ENCODE results near the gene NUDT8. TPM values are rescaled to one million over a fixed set of nuclear protein-coding genes. Genes with fewer than 3 reads are reported as not detected.
"Not testable (repeated sequence)": the region's sequence is repeated elsewhere in the genome, so short reads cannot be mapped to it uniquely, and the experiment has no call there.

Gene NUDT8
- total RNA-seq, 1 donor from 2014 or later = 12.6 TPM

- Mint-ChIP-seq H3K9me3 (ENCODE audit: low read depth) (peaks cover 3% of the 10 kb centered on the region), H3K27me3 (ENCODE audit: low read depth) (no peaks in the 10 kb centered on the region), H3K4me3 (ENCODE audit: unreplicated experiment) (no peak overlapping the region), H3K36me3 (ENCODE audit: low read depth) (no peaks in the 10 kb centered on the region), H3K4me1 (ENCODE audit: low read depth) (no peaks in the 10 kb centered on the region), H3K27ac (ENCODE audit: unreplicated experiment) (no peak overlapping the region)
- DNase-seq (ENCODE audit: low spot score) = no peak
- TF ChIP-seq CTCF (IDR thresholded peaks at IDR 0.05) = no peak
Observed at GRCh38 chr11:67593565-67593905, 36.2 kb downstream of the NUDT8 start.

GRCh38 chr11:67592880-67593564 lies 36.7 kb downstream of the NUDT8 start:
- H3K27me3 Mint-ChIP-seq (ENCODE audit: low read depth) = no peaks in the 10 kb centered on the region
- H3K4me1 Mint-ChIP-seq (ENCODE audit: low read depth) = no peaks in the 10 kb centered on the region
- TF ChIP-seq CTCF (IDR thresholded peaks at IDR 0.05) = no peak
- no peak overlapping the region for H3K4me3 Mint-ChIP-seq (ENCODE audit: unreplicated experiment)
- no peak for DNase-seq (ENCODE audit: low spot score)
- H3K27ac Mint-ChIP-seq (ENCODE audit: unreplicated experiment) = no peak overlapping the region
- H3K36me3 Mint-ChIP-seq (ENCODE audit: low read depth) = no peaks in the 10 kb centered on the region
- peaks cover 3% of the 10 kb centered on the region for H3K9me3 Mint-ChIP-seq (ENCODE audit: low read depth)

GRCh38 chr11:67588899-67589415 lies 40.8 kb downstream of the NUDT8 start:
- not testable (repeated sequence) for H3K9me3 Mint-ChIP-seq (ENCODE audit: low read depth); DNase-seq (ENCODE audit: low spot score); H3K27ac Mint-ChIP-seq (ENCODE audit: unreplicated experiment); H3K4me3 Mint-ChIP-seq (ENCODE audit: unreplicated experiment); H3K27me3 Mint-ChIP-seq (ENCODE audit: low read depth)
- H3K4me1 Mint-ChIP-seq (ENCODE audit: low read depth) = peaks cover 27% of the 10 kb centered on the region
- H3K36me3 Mint-ChIP-seq (ENCODE audit: low read depth) = peaks cover 23% of the 10 kb centered on the region

- Mint-ChIP-seq H3K9me3 (ENCODE audit: low read depth) (no peaks in the 10 kb centered on the region), H3K27ac (ENCODE audit: unreplicated experiment) (no peak overlapping the region), H3K27me3 (ENCODE audit: low read depth) (peaks cover 1% of the 10 kb centered on the region), H3K36me3 (ENCODE audit: low read depth) (peaks cover 23% of the 10 kb centered on the region), H3K4me3 (ENCODE audit: unreplicated experiment) (no peak overlapping the region), H3K4me1 (ENCODE audit: low read depth) (peaks cover 30% of the 10 kb centered on the region)
- no peak for DNase-seq (ENCODE audit: low spot score)
- no peak for TF ChIP-seq CTCF (IDR thresholded peaks at IDR 0.05)
Observed at GRCh38 chr11:67588136-67588503, 41.6 kb downstream of the NUDT8 start.

- H3K4me3 Mint-ChIP-seq (ENCODE audit: unreplicated experiment) = no peak overlapping the region
- H3K36me3 Mint-ChIP-seq (ENCODE audit: low read depth) = peaks cover 23% of the 10 kb centered on the region
- TF ChIP-seq CTCF (IDR thresholded peaks at IDR 0.05) = no peak
- peak overlapping the region; percentile 68 for H3K27ac Mint-ChIP-seq (ENCODE audit: unreplicated experiment)
- peaks cover 4% of the 10 kb centered on the region for H3K27me3 Mint-ChIP-seq (ENCODE audit: low read depth)
- peaks cover 42% of the 10 kb centered on the region for H3K4me1 Mint-ChIP-seq (ENCODE audit: low read depth)
- H3K9me3 Mint-ChIP-seq (ENCODE audit: low read depth) = no peaks in the 10 kb centered on the region
- DNase-seq (ENCODE audit: low spot score) = no peak
Observed at GRCh38 chr11:67586568-67587250, 43.0 kb downstream of the NUDT8 start.

Data from chondrocyte (in vitro differentiated cells).